HepG2 (cell line): ENCODE data around the gene GALK2. TPM values are rescaled to one million over a fixed set of nuclear protein-coding genes. Genes with fewer than 3 reads are reported as not detected.

Experiments used
- ATAC-seq: fragments of 200-7000 bp; cut with Tn5 transposase; 3 replicates; pipeline ENCODE4 v1.9.1; 2020; ENCODE audit warnings: mild to moderate bottlenecking, moderate library complexity
- BruUV-seq: library from RNA; stranded (reverse); fragments of 400-500 nt; replicated peaks from 2 replicates; lab custom pipeline; 2021; lab: Mats Ljungman, UMichigan
- CTCF ChIA-PET: fragments of 300-600 bp; formaldehyde crosslinking; extraction: SDS; loops from one replicate; lab custom pipeline; 2021; ENCODE audit warnings: low total read pairs, inconsistent platforms, low intra/inter-chr PET ratio; lab: Yijun Ruan, JAX
- POLR2A ChIA-PET: fragments of 350-600 bp; sonication (Branson Sonifier 250); formaldehyde crosslinking; loops from one replicate; lab custom pipeline; 2020; ENCODE audit warnings: antibody characterized with exemption, inconsistent platforms; lab: Yijun Ruan, JAX
- DNase-seq: peaks from one replicate; pipeline ENCODE4 v3.0.0-alpha.2; 2015; ENCODE audit warnings: low spot score
- FAIRE-seq: peaks from 3 replicates; lab custom pipeline; 2011; peaks lifted over from hg19 to GRCh38; lab: Jason Lieb, UNC
- H2AFZ ChIP-seq: one replicate; pipeline ENCODE4 v1.6.1; 2011; ENCODE audit warnings: low read length, inconsistent platforms
- H3K27ac ChIP-seq: fragments of 300-600 bp; 3 replicates; pipeline ENCODE4 v1.8.0; 2011; ENCODE audit warnings: mixed run types, mild to moderate bottlenecking, mixed read lengths, low read length, inconsistent platforms; ENCODE audit not compliant: insufficient read depth; ENCODE audit errors: extremely low read length
- H3K27me3 ChIP-seq, 2 experiments: fragments of 200-600 bp in 1 of 2; 2 replicates in 1 of 2; 3 replicates in 1 of 2; pipeline versions ENCODE4 v1.6.0 to v1.8.0; 2011; ENCODE audit warnings: low read length in 2 of 2, mild to moderate bottlenecking in 2 of 2, moderate library complexity in 2 of 2, inconsistent platforms in 1 of 2; ENCODE audit not compliant: insufficient read depth in 2 of 2, control insufficient read depth in 1 of 2
- H3K36me3 ChIP-seq, 2 experiments: fragments of 200-600 bp in 1 of 2; replicated peaks in 1 of 2; 2 replicates in 1 of 2; 3 replicates in 1 of 2; pipeline versions ENCODE4 v1.5.1 to v1.8.0; 2011; ENCODE audit warnings: low read length in 2 of 2, inconsistent platforms in 1 of 2; ENCODE audit not compliant: insufficient read depth in 2 of 2, control insufficient read depth in 1 of 2
- H3K4me1 ChIP-seq: 2 replicates; pipeline ENCODE4 v1.5.1; 2012; ENCODE audit warnings: low read length, inconsistent platforms; ENCODE audit not compliant: insufficient read depth
- H3K4me2 ChIP-seq: 2 replicates; pipeline ENCODE4 v1.6.0; 2011; ENCODE audit warnings: low read depth, low read length, inconsistent platforms
- H3K4me3 ChIP-seq, 3 experiments: fragments of 200-600 bp in 1 of 3; sonication (generic), shearing (Covaris generic) in 1 of 3; replicated peaks in 1 of 3; 2 replicates each; pipeline ENCODE4 v1.5.1; 2011 to 2016; ENCODE audit warnings: low read length in 3 of 3, inconsistent platforms in 2 of 3, low read depth in 2 of 3, mild to moderate bottlenecking in 2 of 3, control low read depth in 1 of 3, mixed read lengths in 1 of 3; ENCODE audit not compliant: insufficient read depth in 1 of 3
- H3K79me2 ChIP-seq: one replicate; pipeline ENCODE4 v1.6.1; 2011; ENCODE audit warnings: low read length, inconsistent platforms; ENCODE audit not compliant: insufficient read depth
- H3K9ac ChIP-seq: 2 replicates; pipeline ENCODE4 v1.6.0; 2011; ENCODE audit warnings: mild to moderate bottlenecking, low read depth, low read length, inconsistent platforms; ENCODE audit not compliant: insufficient read depth
- H3K9me3 ChIP-seq: 2 replicates; pipeline ENCODE4 v1.5.1; 2012; ENCODE audit warnings: mild to moderate bottlenecking, low read length
- H4K20me1 ChIP-seq: 2 replicates; pipeline ENCODE4 v1.6.0; 2011; ENCODE audit warnings: inconsistent platforms, mild to moderate bottlenecking, low read length, moderate library complexity; ENCODE audit not compliant: insufficient read depth
- HOXA7 ChIP-seq: sonication (generic); formaldehyde crosslinking; IDR thresholded peaks from 2 replicates; pipeline ENCODE4 v1.8.1; 2022; ENCODE audit warnings: mild to moderate bottlenecking, missing genetic modification reagents, moderate library complexity
- KLF16 ChIP-seq, 2 experiments: sonication (generic) in 1 of 2; formaldehyde crosslinking in 1 of 2; IDR thresholded peaks; 2 replicates each; pipeline versions ENCODE4 v1.6.1 to v1.8.0; 2016 to 2023; ENCODE audit warnings: missing genetic modification reagents in 2 of 2, missing compliant biosample characterization in 1 of 2
- NFKBIZ ChIP-seq: IDR thresholded peaks from 2 replicates; pipeline ENCODE4 v1.6.1; 2018; ENCODE audit warnings: missing genetic modification reagents, missing compliant biosample characterization
- RAD21 ChIP-seq: fragments of 450-650 bp; formaldehyde crosslinking; IDR thresholded peaks from 2 replicates; pipeline ENCODE4 v1.5.0; 2020; ENCODE audit warnings: mild to moderate bottlenecking
- STAG1 ChIP-seq: sonication (generic); formaldehyde crosslinking; IDR thresholded peaks from 2 replicates; pipeline ENCODE4 v1.4.0; 2020; ENCODE audit warnings: missing genetic modification reagents
- ZNF670 ChIP-seq: sonication (generic); formaldehyde crosslinking; IDR thresholded peaks from 2 replicates; pipeline ENCODE4 v1.8.0; 2022; ENCODE audit warnings: mild to moderate bottlenecking, missing genetic modification reagents, borderline replicate concordance
- WGBS: methylation state at CpG from one replicate; pipeline ENCODE4 v1.1.6; 2017; ENCODE audit warnings: low lambda C conversion rate; 5-methylcytosine and 5-hydroxymethylcytosine counted together
- in situ Hi-C: cut with HindIII; loops from 2 replicates; pipeline ENCODE4 v1.10.0; 2017; ENCODE audit warnings: low pct_unique_long_range_greater_than_20kb; ENCODE audit not compliant: extremely low pct_ligation_motif_present
- intact Hi-C: fragments of 100-400 bp; cut with micrococcal nuclease; formaldehyde crosslinking; loops from one replicate; pipeline ENCODE4 v1.10.0; 2022; ENCODE audit not compliant: unreplicated experiment
- polyA plus RNA-seq, 8 experiments: library from polyadenylated mRNA; depleted of rRNA in 3 of 8; stranded (reverse) in 7 of 8; unstranded in 1 of 8; fragments of >200 nt; fragmentation: Illumina TruSeq in 4 of 8; extraction: Trizol in 4 of 8; gene quantifications; 2 replicates each; pipeline versions ENCODE4 v1.2.1 to v1.2.3, GENCODE V29; 2011 to 2016; ENCODE audit warnings: low read depth in 4 of 8, missing spikeins in 1 of 8, mixed read lengths in 1 of 8; ENCODE audit not compliant: insufficient read depth in 1 of 8
- total RNA-seq, 5 experiments: library from RNA; depleted of rRNA; stranded (reverse); fragments of >200 nt; fragmentation: Illumina TruSeq; extraction: Trizol; gene quantifications; 2 replicates each; pipeline ENCODE4 v1.2.3, GENCODE V29; 2016; ENCODE audit warnings: low read depth in 1 of 5
- TF ChIP-seq, protein P1 (sequence below): sonication (generic); formaldehyde crosslinking; IDR thresholded peaks from 2 replicates; pipeline ENCODE4 v1.5.0; 2020; ENCODE audit warnings: mild to moderate bottlenecking, missing genetic modification reagents, moderate library complexity
- TF ChIP-seq, protein P2 (sequence below): sonication (generic); formaldehyde crosslinking; IDR thresholded peaks from 2 replicates; pipeline ENCODE4 v1.8.0; 2022; ENCODE audit warnings: low read depth, missing genetic modification reagents
- TF ChIP-seq, protein P3 (sequence below): IDR thresholded peaks from 2 replicates; pipeline ENCODE4 v1.6.1; 2016
- TF ChIP-seq, protein P4 (sequence below): sonication (generic); formaldehyde crosslinking; IDR thresholded peaks from 2 replicates; pipeline ENCODE4 v1.5.0; 2020; ENCODE audit warnings: missing genetic modification reagents, mild to moderate bottlenecking, borderline replicate concordance

The GALK2 gene
- total and polyA plus RNA-seq, 2 of the 13 experiments (the other 11 are each of a cell fraction or from before 2014, with no cell fraction given), result 17.6 to 32.8 TPM

DNA sequence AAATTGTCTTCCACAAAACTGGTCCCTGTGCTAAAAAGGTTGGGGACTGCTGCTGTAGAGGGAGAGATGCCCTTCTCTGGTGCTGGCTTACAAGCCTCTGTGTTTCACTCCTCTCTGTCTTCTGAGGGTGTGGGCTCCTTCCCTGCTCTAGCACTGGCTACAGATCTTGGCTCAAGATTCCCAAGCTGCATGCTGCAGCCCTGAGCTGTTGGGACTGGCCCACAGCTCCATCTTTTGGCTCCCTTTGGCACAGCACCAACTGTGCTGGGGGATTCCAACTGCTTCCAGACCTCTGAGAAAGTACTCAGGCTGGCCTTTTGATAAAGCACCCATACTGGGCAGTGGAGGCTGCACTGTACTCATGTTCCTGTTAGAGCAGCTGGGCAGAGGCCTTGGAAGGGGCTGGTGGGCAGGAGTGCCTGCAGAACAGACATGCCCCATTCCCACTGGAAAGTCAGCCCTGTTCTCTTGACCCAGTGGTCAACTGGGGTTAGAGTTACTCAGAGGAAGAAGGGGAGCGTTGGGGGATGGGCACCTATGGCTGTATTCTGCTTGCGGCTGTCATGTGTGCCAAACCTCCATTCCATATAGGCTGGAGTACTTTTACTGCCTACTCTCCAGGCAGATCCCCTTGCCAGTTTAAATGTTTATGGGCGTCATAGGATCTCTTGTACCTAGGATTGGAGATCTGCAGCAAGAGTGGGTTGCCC, 55.7 kb downstream of the GALK2 start:
- H3K4me3 ChIP-seq, result no peak overlapping the region
- ATAC-seq (peak; percentile 95), FAIRE-seq (peak; percentile 49)
- WGBS, result 100% methylated on average over 1 of the region's 3 CpGs
- no peak overlapping the region for H3K27ac ChIP-seq
- CTCF ChIA-PET, result no interaction called here
- no peaks in the 10 kb centered on the region for H3K79me2 ChIP-seq
- intact Hi-C loops, result loop anchor here (2.0 kb wide), 2 partner anchors 71 to 363 kb away; partner anchors contain the start of gene COPS2
- 0 out of 2 replicates have a peak, but pooled peaks cover 5% of the 10 kb centered on the region for H3K9me3 ChIP-seq
- H3K36me3 ChIP-seq, result no peaks in the 10 kb centered on the region
- TF ChIP-seq, protein P1, sequence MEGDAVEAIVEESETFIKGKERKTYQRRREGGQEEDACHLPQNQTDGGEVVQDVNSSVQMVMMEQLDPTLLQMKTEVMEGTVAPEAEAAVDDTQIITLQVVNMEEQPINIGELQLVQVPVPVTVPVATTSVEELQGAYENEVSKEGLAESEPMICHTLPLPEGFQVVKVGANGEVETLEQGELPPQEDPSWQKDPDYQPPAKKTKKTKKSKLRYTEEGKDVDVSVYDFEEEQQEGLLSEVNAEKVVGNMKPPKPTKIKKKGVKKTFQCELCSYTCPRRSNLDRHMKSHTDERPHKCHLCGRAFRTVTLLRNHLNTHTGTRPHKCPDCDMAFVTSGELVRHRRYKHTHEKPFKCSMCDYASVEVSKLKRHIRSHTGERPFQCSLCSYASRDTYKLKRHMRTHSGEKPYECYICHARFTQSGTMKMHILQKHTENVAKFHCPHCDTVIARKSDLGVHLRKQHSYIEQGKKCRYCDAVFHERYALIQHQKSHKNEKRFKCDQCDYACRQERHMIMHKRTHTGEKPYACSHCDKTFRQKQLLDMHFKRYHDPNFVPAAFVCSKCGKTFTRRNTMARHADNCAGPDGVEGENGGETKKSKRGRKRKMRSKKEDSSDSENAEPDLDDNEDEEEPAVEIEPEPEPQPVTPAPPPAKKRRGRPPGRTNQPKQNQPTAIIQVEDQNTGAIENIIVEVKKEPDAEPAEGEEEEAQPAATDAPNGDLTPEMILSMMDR (CRISPR knock-in tag), result peak; percentile 67
- no peak for TF ChIP-seq HOXA7 (CRISPR knock-in tag)
- TF ChIP-seq, protein P2, sequence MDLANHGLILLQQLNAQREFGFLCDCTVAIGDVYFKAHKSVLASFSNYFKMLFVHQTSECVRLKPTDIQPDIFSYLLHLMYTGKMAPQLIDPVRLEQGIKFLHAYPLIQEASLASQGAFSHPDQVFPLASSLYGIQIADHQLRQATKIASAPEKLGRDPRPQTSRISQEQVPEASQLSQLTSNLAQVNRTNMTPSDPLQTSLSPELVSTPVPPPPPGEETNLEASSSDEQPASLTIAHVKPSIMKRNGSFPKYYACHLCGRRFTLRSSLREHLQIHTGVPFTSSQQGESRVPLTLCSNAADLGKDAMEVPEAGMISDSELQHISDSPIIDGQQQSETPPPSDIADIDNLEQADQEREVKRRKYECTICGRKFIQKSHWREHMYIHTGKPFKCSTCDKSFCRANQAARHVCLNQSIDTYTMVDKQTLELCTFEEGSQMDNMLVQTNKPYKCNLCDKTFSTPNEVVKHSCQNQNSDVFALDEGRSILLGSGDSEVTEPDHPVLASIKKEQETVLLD (CRISPR knock-in tag), result no peak
- TF ChIP-seq KLF16 (CRISPR knock-in tag; IDR thresholded peaks at IDR 0.05), result no peak
- TF ChIP-seq, protein P3, sequence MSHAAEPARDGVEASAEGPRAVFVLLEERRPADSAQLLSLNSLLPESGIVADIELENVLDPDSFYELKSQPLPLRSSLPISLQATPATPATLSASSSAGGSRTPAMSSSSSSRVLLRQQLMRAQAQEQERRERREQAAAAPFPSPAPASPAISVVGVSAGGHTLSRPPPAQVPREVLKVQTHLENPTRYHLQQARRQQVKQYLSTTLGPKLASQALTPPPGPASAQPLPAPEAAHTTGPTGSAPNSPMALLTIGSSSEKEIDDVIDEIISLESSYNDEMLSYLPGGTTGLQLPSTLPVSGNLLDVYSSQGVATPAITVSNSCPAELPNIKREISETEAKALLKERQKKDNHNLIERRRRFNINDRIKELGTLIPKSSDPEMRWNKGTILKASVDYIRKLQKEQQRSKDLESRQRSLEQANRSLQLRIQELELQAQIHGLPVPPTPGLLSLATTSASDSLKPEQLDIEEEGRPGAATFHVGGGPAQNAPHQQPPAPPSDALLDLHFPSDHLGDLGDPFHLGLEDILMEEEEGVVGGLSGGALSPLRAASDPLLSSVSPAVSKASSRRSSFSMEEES (CRISPR knock-in tag), result no peak
- TF ChIP-seq, protein P4, sequence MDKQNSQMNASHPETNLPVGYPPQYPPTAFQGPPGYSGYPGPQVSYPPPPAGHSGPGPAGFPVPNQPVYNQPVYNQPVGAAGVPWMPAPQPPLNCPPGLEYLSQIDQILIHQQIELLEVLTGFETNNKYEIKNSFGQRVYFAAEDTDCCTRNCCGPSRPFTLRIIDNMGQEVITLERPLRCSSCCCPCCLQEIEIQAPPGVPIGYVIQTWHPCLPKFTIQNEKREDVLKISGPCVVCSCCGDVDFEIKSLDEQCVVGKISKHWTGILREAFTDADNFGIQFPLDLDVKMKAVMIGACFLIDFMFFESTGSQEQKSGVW (CRISPR knock-in tag), result no peak
- TF ChIP-seq RAD21 (CRISPR knock-in tag), result peak; percentile 54
- TF ChIP-seq STAG1, result peak; percentile 77
- no peak for TF ChIP-seq ZNF670
- TF ChIP-seq NFKBIZ (CRISPR knock-in tag), result no peak
- TF ChIP-seq, all 625 proteins: peak for 3
- in situ Hi-C loops, result loop anchor here (5.0 to 25.0 kb wide), 2 partner anchors 363 to 787 kb away; no protein-coding TSS in a partner anchor
- no peak overlapping the region for H3K9ac ChIP-seq
- POLR2A ChIA-PET, result no interaction called here
- no peak for DNase-seq
- no peaks in the 10 kb centered on the region for H4K20me1 ChIP-seq
- no peak overlapping the region for H3K4me2 ChIP-seq
- H3K27me3 ChIP-seq, result no peaks in the 10 kb centered on the region
- no peak overlapping the region for H2AFZ ChIP-seq
- BruUV-seq, result no TSS peak
- no peaks in the 10 kb centered on the region for H3K4me1 ChIP-seq
